IMR-90 (cell line): ENCODE measurements around the gene TNRC18. TPM values are rescaled to one million over a fixed set of nuclear protein-coding genes. Genes with fewer than 3 reads are reported as not detected.

Source experiments
- ATAC-seq: fragments of 200-7000 bp; cut with Tn5 transposase; 2 replicates; pipeline ENCODE4 v1.9.1; 2020; ENCODE audit warnings: low read depth, mild to moderate bottlenecking, moderate library complexity
- BruUV-seq: library from RNA; stranded (reverse); fragments of 400-500 nt; replicated peaks from 2 replicates; lab custom pipeline; 2021; lab: Mats Ljungman, UMichigan
- CTCF ChIA-PET: fragments of 300-600 bp; formaldehyde crosslinking; extraction: SDS; loops from one replicate; lab custom pipeline; 2021; ENCODE audit warnings: antibody characterized with exemption; lab: Yijun Ruan, JAX
- POLR2A ChIA-PET: fragments of 300-600 bp; sonication (Branson Sonifier 250); formaldehyde crosslinking; loops from one replicate; lab custom pipeline; 2022; ENCODE audit warnings: antibody characterized with exemption; ENCODE audit not compliant: unreplicated experiment; lab: Charles Lee
- DNase-seq: peaks from one replicate; pipeline ENCODE4 v3.0.0; 2013
- H2AFZ ChIP-seq: replicated peaks from 2 replicates; pipeline ENCODE3; 2013; ENCODE audit warnings: low read length, mild to moderate bottlenecking; ENCODE audit not compliant: poor library complexity
- H2AK5ac ChIP-seq: 2 replicates; pipeline ENCODE4 v1.6.1; 2013; ENCODE audit warnings: low read depth, low read length, inconsistent platforms
- H2AK9ac ChIP-seq: replicated peaks from 2 replicates; pipeline ENCODE3; 2013; ENCODE audit warnings: mild to moderate bottlenecking, low read depth, low read length, moderate library complexity; ENCODE audit not compliant: poor library complexity
- H2BK120ac ChIP-seq: 2 replicates; pipeline ENCODE4 v1.6.1; 2013; ENCODE audit warnings: low read depth, low read length, inconsistent platforms
- H2BK15ac ChIP-seq: 3 replicates; pipeline ENCODE4 v1.6.1; 2013; ENCODE audit warnings: low read depth, low read length, inconsistent platforms
- H2BK20ac ChIP-seq: 2 replicates; pipeline ENCODE4 v1.6.1; 2013; ENCODE audit warnings: low read depth, mild to moderate bottlenecking, inconsistent platforms, low read length, moderate library complexity
- H2BK5ac ChIP-seq: 2 replicates; pipeline ENCODE4 v1.6.1; 2013; ENCODE audit warnings: mild to moderate bottlenecking, low read depth, low read length, inconsistent platforms; ENCODE audit not compliant: poor library complexity, severe bottlenecking
- H3K14ac ChIP-seq: replicated peaks from 2 replicates; pipeline ENCODE4 v1.6.1; 2013; ENCODE audit warnings: low read depth, low read length, inconsistent platforms
- H3K18ac ChIP-seq: 2 replicates; pipeline ENCODE4 v1.6.1; 2013; ENCODE audit warnings: low read depth, low read length, control low read depth
- H3K23ac ChIP-seq: 2 replicates; pipeline ENCODE4 v1.6.1; 2013; ENCODE audit warnings: low read depth, low read length, inconsistent platforms
- H3K27ac ChIP-seq: 2 replicates; pipeline ENCODE4 v1.5.1; 2013; ENCODE audit warnings: mild to moderate bottlenecking, control low read depth, low read length; ENCODE audit not compliant: insufficient read depth
- H3K27me3 ChIP-seq: 2 replicates; pipeline ENCODE4 v1.6.1; 2013; ENCODE audit warnings: low read length; ENCODE audit not compliant: control insufficient read depth, insufficient read depth
- H3K36me3 ChIP-seq: 2 replicates; pipeline ENCODE4 v1.6.1; 2013; ENCODE audit warnings: low read length, mixed read lengths; ENCODE audit not compliant: control insufficient read depth, insufficient read depth
- H3K4ac ChIP-seq: 2 replicates; pipeline ENCODE4 v1.6.1; 2013; ENCODE audit warnings: low read depth, low read length, inconsistent platforms
- H3K4me1 ChIP-seq: 2 replicates; pipeline ENCODE4 v1.6.1; 2013; ENCODE audit warnings: low read length, mixed read lengths; ENCODE audit not compliant: control insufficient read depth, insufficient read depth
- H3K4me2 ChIP-seq: 2 replicates; pipeline ENCODE4 v1.6.1; 2013; ENCODE audit warnings: low read depth, mild to moderate bottlenecking, control low read depth, low read length, moderate library complexity
- H3K4me3 ChIP-seq: 2 replicates; pipeline ENCODE4 v1.5.1; 2013; ENCODE audit warnings: low read depth, mild to moderate bottlenecking, control low read depth, low read length, moderate library complexity; ENCODE audit not compliant: insufficient read depth
- H3K56ac ChIP-seq: 2 replicates; pipeline ENCODE4 v1.6.1; 2013; ENCODE audit warnings: low read length, inconsistent platforms; ENCODE audit not compliant: insufficient read depth; ENCODE audit errors: extremely low read depth
- H3K79me1 ChIP-seq, 2 experiments: 2 replicates each; pipeline ENCODE4 v1.6.1; 2013; ENCODE audit warnings: low read length in 2 of 2, inconsistent platforms in 1 of 2, low read depth in 1 of 2
- H3K9ac ChIP-seq: 2 replicates; pipeline ENCODE4 v1.6.1; 2013; ENCODE audit warnings: low read depth, low read length, control low read depth
- H3K9me1 ChIP-seq: 2 replicates; pipeline ENCODE4 v1.6.1; 2013; ENCODE audit warnings: low read length, inconsistent platforms; ENCODE audit not compliant: insufficient read depth
- H3K9me3 ChIP-seq: 2 replicates; pipeline ENCODE4 v1.6.1; 2013; ENCODE audit warnings: low read length; ENCODE audit not compliant: control insufficient read depth, insufficient read depth
- H4K20me1 ChIP-seq: 2 replicates; pipeline ENCODE4 v1.6.1; 2013; ENCODE audit warnings: low read length, inconsistent platforms; ENCODE audit not compliant: insufficient read depth
- H4K5ac ChIP-seq: 2 replicates; pipeline ENCODE4 v1.6.1; 2013; ENCODE audit warnings: mild to moderate bottlenecking, low read depth, low read length, control low read depth
- H4K8ac ChIP-seq, 2 experiments: 2 replicates each; pipeline ENCODE4 v1.6.1; 2013; ENCODE audit warnings: low read depth in 2 of 2, low read length in 2 of 2, control low read depth in 1 of 2, inconsistent platforms in 1 of 2
- H4K91ac ChIP-seq: 2 replicates; pipeline ENCODE4 v1.6.1; 2013; ENCODE audit warnings: low read depth, low read length, inconsistent platforms; ENCODE audit not compliant: insufficient read depth
- BHLHE40 ChIP-seq: fragments of 150-350 bp; IDR thresholded peaks from 2 replicates; pipeline ENCODE4 v1.6.1; 2016; ENCODE audit warnings: mild to moderate bottlenecking, low read depth, low read length
- CEBPB ChIP-seq: IDR thresholded peaks from 2 replicates; pipeline ENCODE4 v1.6.1; 2012; ENCODE audit warnings: low read depth, low read length, improper control_type of control experiment
- CTCF ChIP-seq: conservative IDR thresholded peaks from 2 replicates; pipeline ENCODE4 v1.5.1; 2012; ENCODE audit warnings: mild to moderate bottlenecking, low read depth, low read length, improper control_type of control experiment
- ELK1 ChIP-seq: fragments of 150-350 bp; IDR thresholded peaks from 2 replicates; pipeline ENCODE4 v1.6.1; 2016; ENCODE audit warnings: low read depth, mild to moderate bottlenecking, low read length, moderate library complexity, borderline replicate concordance
- FOS ChIP-seq: fragments of 150-350 bp; IDR thresholded peaks from 2 replicates; pipeline ENCODE4 v1.6.1; 2016; ENCODE audit warnings: low read depth, low read length
- MAFK ChIP-seq: IDR thresholded peaks from 2 replicates; pipeline ENCODE4 v1.6.1; 2012; ENCODE audit warnings: low read depth, low read length, improper control_type of control experiment
- MAZ ChIP-seq: IDR thresholded peaks from 2 replicates; pipeline ENCODE4 v1.6.1; 2012; ENCODE audit warnings: low read depth, mild to moderate bottlenecking, low read length, improper control_type of control experiment, moderate library complexity, borderline replicate concordance
- MXI1 ChIP-seq: IDR thresholded peaks from 2 replicates; pipeline ENCODE4 v1.6.1; 2012; ENCODE audit warnings: low read depth, mild to moderate bottlenecking, low read length, moderate library complexity, borderline replicate concordance
- NFE2L2 ChIP-seq: fragments of 150-350 bp; IDR thresholded peaks from 2 replicates; pipeline ENCODE4 v1.6.1; 2016; ENCODE audit warnings: low read depth, mild to moderate bottlenecking, low read length
- POLR2A ChIP-seq: IDR thresholded peaks from 2 replicates; pipeline ENCODE4 v1.6.1; 2012; ENCODE audit warnings: mild to moderate bottlenecking, low read depth, low read length
- RAD21 ChIP-seq: IDR thresholded peaks from 2 replicates; pipeline ENCODE4 v1.6.1; 2012; ENCODE audit warnings: low read length, improper control_type of control experiment
- RCOR1 ChIP-seq: IDR thresholded peaks from 2 replicates; pipeline ENCODE4 v1.6.1; 2012; ENCODE audit warnings: mild to moderate bottlenecking, low read length, improper control_type of control experiment; ENCODE audit not compliant: insufficient replicate concordance
- RFX5 ChIP-seq: IDR thresholded peaks from 2 replicates; pipeline ENCODE4 v1.8.0; 2012; ENCODE audit warnings: low read depth, mild to moderate bottlenecking, low read length, moderate library complexity
- SMC3 ChIP-seq: fragments of 150-350 bp; IDR thresholded peaks from 2 replicates; pipeline ENCODE4 v1.6.1; 2016; ENCODE audit warnings: low read depth, mild to moderate bottlenecking, antibody characterized with exemption, low read length, moderate library complexity
- WGBS, 2 experiments: methylation state at CpG; one replicate each; pipeline versions ENCODE4 v1.1.5 to v1.1.7; 2013; ENCODE audit warnings: missing lambda C conversion rate in 2 of 2; ENCODE audit not compliant: insufficient read length in 1 of 2; ENCODE audit errors: extremely low coverage in 2 of 2; 5-methylcytosine and 5-hydroxymethylcytosine counted together
- dilution Hi-C: fragments of 300-500 bp; cut with HindIII; formaldehyde crosslinking; loops from one replicate; pipeline ENCODE4 v1.14.3; 2018; ENCODE audit warnings: low sequenced_read_pairs; ENCODE audit not compliant: unreplicated experiment
- in situ Hi-C: fragments of 300-500 bp; cut with MboI; formaldehyde crosslinking; loops from 3 replicates; pipeline ENCODE4 v1.14.3; 2019; ENCODE audit warnings: low sequenced_read_pairs, inconsistent platforms, mixed read lengths
- intact Hi-C: fragments of 100-400 bp; cut with micrococcal nuclease; formaldehyde crosslinking; loops from 2 replicates; pipeline ENCODE4 v1.10.0; 2022
- polyA plus RNA-seq, 3 experiments: library from polyadenylated mRNA; depleted of rRNA; stranded (reverse); fragments of >200 nt; gene quantifications; 2 replicates each; pipeline ENCODE4 v1.2.3, GENCODE V29; 2012; ENCODE audit warnings: low replicate concordance in 1 of 3
- total RNA-seq: library from RNA; depleted of rRNA; stranded (reverse); fragments of >200 nt; gene quantifications from 2 replicates; pipeline ENCODE4 v1.2.3, GENCODE V29; 2012
- TF ChIP-seq, protein P1 (sequence below): fragments of 150-350 bp; IDR thresholded peaks from 2 replicates; pipeline ENCODE4 v1.6.1; 2017; ENCODE audit warnings: mild to moderate bottlenecking, antibody characterized with exemption, low read length, low read depth

The TNRC18 gene
- total and polyA plus RNA-seq, 2 of the 4 experiments (the other 2 are of a cell fraction), result 4.7 to 29.6 TPM

- no peak overlapping the region for H2BK5ac ChIP-seq
- in situ Hi-C loops, result no loop called here
- no peak overlapping the region for H3K9ac ChIP-seq
- H3K14ac ChIP-seq, result no peak overlapping the region
- H2BK15ac ChIP-seq, result no peak overlapping the region
- intact Hi-C loops, result no loop called here
- no peak for DNase-seq
- 93% methylated on average over 12 of the region's 17 CpGs; no CpG with 5 or more reads in 1 of the 2 experiments for WGBS, 2 experiments
- no peak overlapping the region for H3K4me2 ChIP-seq
- peaks cover 6 to 77% of the 10 kb centered on the region in 2 experiments; a peak in 3 of 4 replicates for H3K79me1 ChIP-seq
- no peak overlapping the region for H2BK120ac ChIP-seq
- no peak overlapping the region for H2BK20ac ChIP-seq
- no peak overlapping the region for H3K4ac ChIP-seq
- H4K20me1 ChIP-seq, result peaks cover 99% of the 10 kb centered on the region
- H3K27me3 ChIP-seq, result no peaks in the 10 kb centered on the region
- no peak overlapping the region for H2AK5ac ChIP-seq
- no peak overlapping the region for H4K8ac ChIP-seq
- no peak overlapping the region for H4K91ac ChIP-seq
- H3K36me3 ChIP-seq, result peaks cover 40% of the 10 kb centered on the region
- POLR2A ChIA-PET, result no interaction called here
- peaks cover 12% of the 10 kb centered on the region for H3K4me1 ChIP-seq
- H3K18ac ChIP-seq, result no peak overlapping the region
- no peak overlapping the region for H3K4me3 ChIP-seq
- dilution Hi-C loops, result no loop called here
- peaks cover 13% of the 10 kb centered on the region for H3K9me1 ChIP-seq
- no peaks in the 10 kb centered on the region for H3K9me3 ChIP-seq
- no peak overlapping the region for H3K27ac ChIP-seq
- no peak overlapping the region for H2AK9ac ChIP-seq
- H2AFZ ChIP-seq, result no peak overlapping the region
- ATAC-seq, result no peak
- no peak overlapping the region for H3K56ac ChIP-seq
- no TSS peak for BruUV-seq
- H4K5ac ChIP-seq, result no peak overlapping the region
- TF ChIP-seq MAZ, result no peak
- TF ChIP-seq BHLHE40, result no peak
- TF ChIP-seq NFE2L2, result no peak
- TF ChIP-seq RCOR1, result no peak
- TF ChIP-seq SMC3, result no peak
- no peak for TF ChIP-seq MXI1
- TF ChIP-seq RFX5, result no peak
- no peak for TF ChIP-seq MAFK
- TF ChIP-seq POLR2A, result no peak
- no peak for TF ChIP-seq CEBPB
- TF ChIP-seq FOS, result no peak
- no peak for TF ChIP-seq ELK1
- TF ChIP-seq, protein P1, sequence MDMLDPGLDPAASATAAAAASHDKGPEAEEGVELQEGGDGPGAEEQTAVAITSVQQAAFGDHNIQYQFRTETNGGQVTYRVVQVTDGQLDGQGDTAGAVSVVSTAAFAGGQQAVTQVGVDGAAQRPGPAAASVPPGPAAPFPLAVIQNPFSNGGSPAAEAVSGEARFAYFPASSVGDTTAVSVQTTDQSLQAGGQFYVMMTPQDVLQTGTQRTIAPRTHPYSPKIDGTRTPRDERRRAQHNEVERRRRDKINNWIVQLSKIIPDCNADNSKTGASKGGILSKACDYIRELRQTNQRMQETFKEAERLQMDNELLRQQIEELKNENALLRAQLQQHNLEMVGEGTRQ, result no peak
- no peak for TF ChIP-seq CTCF
- TF ChIP-seq RAD21, result no peak
- CTCF ChIA-PET, result no interaction called here
- no peak overlapping the region for H3K23ac ChIP-seq
Observed at GRCh38 chr7:5379546-5379945, 44.1 kb downstream of the TNRC18 start.
